Memory B cell (primary cell): ENCODE measurements around the gene ATXN1.
"Not testable (repeated sequence)": the region's sequence is repeated elsewhere in the genome, so short reads cannot be mapped to it uniquely, and the experiment has no call there.

Experiments
- ATAC-seq: fragments of 150-1000 bp; cut with Tn5 transposase; 2 replicates; pipeline ENCODE4 v1.10.0; 2021; ENCODE audit warnings: low read depth, mild to moderate bottlenecking, moderate library complexity
- DNase-seq, 2 donors: peaks; one replicate each; pipeline ENCODE4 v3.0.0; 2022; ENCODE audit warnings: low spot score in 2 of 2
- H3K27ac Mint-ChIP-seq: one replicate; pipeline ENCODE4 v1.8.0; 2022; ENCODE audit warnings: mild to moderate bottlenecking, moderate library complexity, mixed read lengths
- H3K27me3 Mint-ChIP-seq: one replicate; pipeline ENCODE4 v1.8.0; 2022; ENCODE audit warnings: mixed read lengths
- H3K36me3 Mint-ChIP-seq: one replicate; pipeline ENCODE4 v1.8.0; 2022; ENCODE audit warnings: mild to moderate bottlenecking, mixed read lengths
- H3K4me1 Mint-ChIP-seq: one replicate; pipeline ENCODE4 v1.8.0; 2022; ENCODE audit warnings: mixed read lengths
- H3K4me3 Mint-ChIP-seq: one replicate; pipeline ENCODE4 v1.8.0; 2022; ENCODE audit warnings: mild to moderate bottlenecking, moderate library complexity, mixed read lengths
- H3K9me3 Mint-ChIP-seq: one replicate; pipeline ENCODE4 v1.8.0; 2022; ENCODE audit warnings: mixed read lengths

ATXN1 gene

DNA sequence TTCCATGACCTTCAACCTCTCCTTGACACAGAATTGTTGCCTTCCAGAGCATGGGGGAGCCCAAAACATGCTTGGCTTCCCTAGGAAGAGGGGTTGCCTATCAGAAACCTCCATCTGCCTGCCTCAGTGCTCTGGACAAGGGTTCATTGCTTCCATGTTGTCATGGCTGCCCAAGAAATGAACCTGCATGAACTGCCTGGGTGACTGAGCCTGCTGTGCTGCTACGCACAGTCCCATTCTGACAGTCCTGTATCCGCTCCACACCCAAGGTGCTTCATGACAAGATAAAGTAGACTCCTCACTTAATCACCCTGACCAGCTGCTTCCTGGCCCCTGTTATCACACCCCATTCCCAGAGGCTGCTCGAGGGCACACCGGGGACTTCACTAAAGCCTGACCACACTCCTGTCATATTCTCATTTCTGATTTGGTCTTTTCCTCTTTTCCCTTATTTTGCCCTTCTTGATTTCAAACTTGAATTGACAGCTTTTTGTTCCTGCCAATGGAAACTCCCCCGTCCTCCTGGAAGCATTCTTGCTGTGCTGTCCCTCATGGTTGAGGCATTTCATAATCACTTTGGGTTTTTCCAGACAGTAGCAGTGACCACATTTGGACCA is 491.0 kb downstream of the ATXN1 start:
- Mint-ChIP-seq H3K27me3 (peaks cover 5% of the 10 kb centered on the region), H3K27ac (no peak overlapping the region), H3K4me1 (peaks cover 7% of the 10 kb centered on the region), H3K9me3 (no peaks in the 10 kb centered on the region), H3K36me3 (no peaks in the 10 kb centered on the region), H3K4me3 (no peak overlapping the region)
- ATAC-seq: no peak
- no peak for DNase-seq

DNA sequence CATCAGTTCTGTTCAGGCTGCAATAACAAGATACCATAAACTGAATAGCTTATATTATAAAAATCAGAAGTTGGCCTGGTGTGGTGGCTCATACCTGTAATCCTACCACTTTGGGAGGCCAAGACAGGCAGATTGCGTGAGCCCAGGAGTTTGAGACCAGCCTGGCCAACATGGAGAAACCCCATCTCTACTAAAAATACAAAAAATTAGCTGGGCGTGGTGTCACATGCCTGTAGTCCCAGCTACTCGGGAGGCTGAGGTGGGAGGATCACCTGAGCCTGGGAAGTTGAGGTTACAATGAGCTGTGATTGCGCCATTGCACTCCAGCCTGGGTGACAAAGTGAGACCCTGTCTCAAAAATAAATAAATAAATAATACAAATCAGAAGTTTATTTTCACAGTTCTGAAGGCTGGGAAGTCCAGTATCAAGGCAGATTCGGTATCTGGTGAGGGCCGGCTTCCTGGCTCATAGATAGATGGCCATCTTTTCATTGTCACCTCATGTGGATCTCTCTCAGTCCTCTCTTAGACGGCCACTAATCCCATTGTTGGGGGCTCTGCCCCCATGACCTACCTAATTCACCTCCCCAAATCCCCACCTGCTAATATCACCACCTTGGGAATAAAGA is 491.7 kb downstream of the ATXN1 start:
- not testable (repeated sequence) for H3K9me3 Mint-ChIP-seq, DNase-seq, H3K4me3 Mint-ChIP-seq, H3K27ac Mint-ChIP-seq, H3K4me1 Mint-ChIP-seq, H3K27me3 Mint-ChIP-seq, ATAC-seq, H3K36me3 Mint-ChIP-seq

DNA sequence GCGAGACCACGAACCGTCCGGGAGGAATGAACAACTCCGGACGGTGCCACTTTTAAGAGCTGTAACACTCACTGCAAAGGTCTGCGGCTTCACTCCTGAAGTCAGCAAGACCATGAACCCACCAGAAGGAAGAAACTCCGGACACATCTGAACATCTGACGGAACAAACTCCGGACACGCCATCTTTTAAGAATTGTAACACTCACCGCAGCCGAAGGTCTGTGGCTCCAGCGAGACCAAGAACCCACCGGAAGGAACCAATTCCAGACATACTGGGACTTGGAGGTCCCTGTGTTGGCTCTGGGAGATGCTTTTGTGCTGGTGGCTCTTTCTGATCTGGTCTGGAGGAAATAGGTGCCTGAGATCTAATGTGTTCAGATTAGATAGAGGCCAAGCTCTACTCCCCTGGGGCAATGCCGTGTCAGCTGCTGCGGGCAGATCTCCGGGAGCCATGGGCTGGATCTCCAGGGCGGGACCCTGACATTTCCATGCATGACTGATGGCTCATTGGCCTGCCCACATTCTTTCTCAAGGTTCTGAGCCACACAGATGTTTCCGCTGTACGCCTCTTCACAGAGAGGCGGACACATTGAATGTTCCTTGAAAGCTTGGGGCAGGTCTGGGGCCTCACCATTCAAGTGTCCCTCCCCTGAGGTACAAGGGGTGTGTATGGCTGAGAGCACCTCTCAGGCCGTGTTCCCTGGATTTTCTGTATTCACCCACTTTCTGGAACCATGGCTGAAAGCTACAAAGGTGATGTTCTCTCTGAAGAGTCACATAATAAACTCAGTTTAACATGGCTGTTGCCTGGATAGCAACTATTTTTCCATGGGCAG is 493.6 kb downstream of the ATXN1 start:
- no peak overlapping the region for H3K27ac Mint-ChIP-seq
- H3K4me3 Mint-ChIP-seq: no peak overlapping the region
- no peak for DNase-seq

DNA sequence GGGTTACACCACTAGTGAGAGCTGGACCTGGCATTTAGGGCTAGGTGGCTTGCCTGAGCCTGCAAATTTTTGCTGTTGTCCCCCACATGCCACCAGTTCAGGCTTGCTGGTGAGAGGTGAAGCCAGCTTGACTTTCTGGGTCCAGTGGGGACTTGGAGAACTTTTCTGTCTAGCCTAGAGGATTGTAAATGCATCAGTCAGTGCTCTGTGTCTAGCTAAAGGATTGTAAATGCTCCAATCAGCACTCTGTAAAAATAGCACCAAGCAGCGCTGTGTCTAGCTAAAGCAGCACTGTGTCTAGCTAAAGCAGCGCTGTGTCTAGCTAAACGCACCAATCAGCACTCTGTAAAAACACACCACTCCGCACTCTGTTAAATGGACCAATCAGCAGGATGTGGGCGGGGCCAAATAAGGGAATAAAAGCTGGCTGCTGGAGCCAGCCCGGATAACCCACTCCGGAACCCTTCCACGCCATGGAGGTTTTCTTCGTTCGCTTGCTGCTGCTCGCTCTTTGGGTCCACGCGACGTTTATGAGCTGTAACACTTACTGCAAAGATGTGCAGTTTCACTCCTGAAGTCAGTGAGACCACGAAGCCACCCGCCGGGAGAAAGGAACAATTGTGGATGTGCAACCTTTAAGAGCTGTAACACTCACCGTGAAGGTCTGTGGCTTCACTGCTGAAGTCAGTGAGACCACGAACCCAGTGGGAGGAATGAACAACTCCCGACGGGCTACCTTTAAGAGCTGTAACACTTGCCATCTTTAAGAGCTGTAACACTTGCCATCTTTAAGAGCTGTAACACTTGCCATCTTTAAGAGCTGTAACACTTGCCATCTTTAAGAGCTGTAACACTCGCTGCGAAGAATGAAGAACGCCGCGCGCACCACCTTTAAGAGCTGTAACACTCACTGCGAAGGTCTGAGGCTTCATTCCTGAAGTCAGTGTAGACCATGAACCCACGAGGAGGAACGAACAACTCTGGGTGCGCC is 495.6 kb downstream of the ATXN1 start:
- DNase-seq: no peak
- Mint-ChIP-seq H3K36me3 (no peaks in the 10 kb centered on the region), H3K4me1 (no peaks in the 10 kb centered on the region), H3K27me3 (peaks cover 9% of the 10 kb centered on the region), H3K27ac (no peak overlapping the region), H3K4me3 (no peak overlapping the region), H3K9me3 (no peaks in the 10 kb centered on the region)
- no peak for ATAC-seq

More for the DNA sequence above, 493.6 kb downstream of the ATXN1 start:
- no peaks in the 10 kb centered on the region for H3K9me3 Mint-ChIP-seq
- ATAC-seq: peak; percentile 79
- H3K36me3 Mint-ChIP-seq: no peaks in the 10 kb centered on the region
- no peaks in the 10 kb centered on the region for H3K4me1 Mint-ChIP-seq
- peaks cover 9% of the 10 kb centered on the region for H3K27me3 Mint-ChIP-seq

DNA sequence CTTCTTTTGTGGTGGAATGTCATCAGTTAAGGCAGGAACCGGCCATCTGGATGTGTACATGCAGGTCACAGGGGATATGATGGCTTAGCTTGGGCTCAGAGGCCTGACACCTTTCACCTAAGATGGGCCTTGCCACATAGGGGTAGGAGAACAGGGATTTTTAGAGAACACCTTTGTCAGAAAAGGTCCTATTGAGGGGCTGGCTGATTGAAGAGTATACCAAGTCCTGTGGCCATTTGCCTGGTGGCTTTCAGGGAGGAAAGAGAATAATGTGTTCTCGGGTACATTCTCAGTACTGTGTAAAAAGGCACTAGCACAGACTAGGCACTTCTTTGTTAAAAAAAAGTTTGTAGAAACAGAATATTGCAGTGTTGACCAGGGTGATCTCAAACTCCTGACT is 496.5 kb downstream of the ATXN1 start:
- H3K27ac Mint-ChIP-seq: no peak overlapping the region
- H3K4me1 Mint-ChIP-seq: no peaks in the 10 kb centered on the region
- peaks cover 8% of the 10 kb centered on the region for H3K27me3 Mint-ChIP-seq
- ATAC-seq (no peak), DNase-seq (no peak)
- H3K4me3 Mint-ChIP-seq: no peak overlapping the region
- no peaks in the 10 kb centered on the region for H3K9me3 Mint-ChIP-seq
- no peaks in the 10 kb centered on the region for H3K36me3 Mint-ChIP-seq

DNA sequence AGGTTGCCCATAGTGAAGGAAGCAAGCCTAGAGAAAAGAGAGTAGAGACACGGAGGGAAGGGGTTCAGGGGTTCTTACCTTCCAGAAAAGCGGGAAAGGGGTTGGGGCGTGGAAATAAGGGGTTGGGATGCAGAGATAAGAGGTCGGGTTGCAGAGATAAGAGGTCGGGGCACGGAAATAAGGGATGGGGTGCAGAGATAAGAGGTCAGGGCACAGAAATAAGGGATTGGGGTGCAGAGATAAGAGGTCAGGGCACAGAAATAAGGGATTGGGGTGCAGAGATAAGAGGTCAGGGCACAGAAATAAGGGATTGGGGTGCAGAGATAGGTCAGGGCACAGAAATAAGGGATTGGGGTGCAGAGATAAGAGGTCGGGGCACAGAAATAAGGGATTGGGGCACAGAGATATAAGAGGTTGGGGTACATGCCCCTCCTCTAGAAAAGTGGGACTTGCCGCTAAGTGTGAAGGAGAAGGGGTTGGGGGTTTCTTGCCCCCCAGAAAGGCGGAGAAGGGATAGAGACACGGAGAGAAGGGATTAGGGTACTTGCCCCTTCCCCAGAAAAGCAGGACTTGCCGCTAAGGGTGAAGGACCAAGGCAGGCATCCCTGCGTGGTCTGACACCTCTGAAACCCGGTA is 497.7 kb downstream of the ATXN1 start:
- H3K36me3 Mint-ChIP-seq, H3K4me3 Mint-ChIP-seq, ATAC-seq, H3K27me3 Mint-ChIP-seq, DNase-seq, H3K4me1 Mint-ChIP-seq, H3K9me3 Mint-ChIP-seq, H3K27ac Mint-ChIP-seq: not testable (repeated sequence)

DNA sequence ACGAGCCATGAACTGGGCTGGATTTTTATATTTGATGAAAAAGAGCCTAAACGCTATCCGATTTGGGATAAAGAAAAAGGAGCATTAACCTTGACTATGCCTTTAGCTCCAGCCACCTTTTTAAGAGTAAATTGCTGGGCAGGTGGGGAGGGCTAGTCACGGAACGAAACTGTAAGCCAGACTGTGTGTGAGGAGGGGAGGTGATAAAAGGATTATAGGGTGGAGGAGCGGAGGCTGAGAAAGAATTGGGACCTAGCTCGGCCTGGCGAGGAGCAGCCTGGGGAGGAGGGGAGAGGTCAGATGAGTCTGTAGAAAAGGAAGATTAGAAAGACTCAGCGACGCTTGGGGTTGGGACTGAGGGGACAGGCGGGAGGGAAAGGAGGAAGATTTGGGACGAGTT is 498.5 kb downstream of the ATXN1 start:
- not testable (repeated sequence) for H3K9me3 Mint-ChIP-seq, H3K27me3 Mint-ChIP-seq, H3K27ac Mint-ChIP-seq, ATAC-seq, H3K4me1 Mint-ChIP-seq, H3K36me3 Mint-ChIP-seq, H3K4me3 Mint-ChIP-seq, DNase-seq

DNA sequence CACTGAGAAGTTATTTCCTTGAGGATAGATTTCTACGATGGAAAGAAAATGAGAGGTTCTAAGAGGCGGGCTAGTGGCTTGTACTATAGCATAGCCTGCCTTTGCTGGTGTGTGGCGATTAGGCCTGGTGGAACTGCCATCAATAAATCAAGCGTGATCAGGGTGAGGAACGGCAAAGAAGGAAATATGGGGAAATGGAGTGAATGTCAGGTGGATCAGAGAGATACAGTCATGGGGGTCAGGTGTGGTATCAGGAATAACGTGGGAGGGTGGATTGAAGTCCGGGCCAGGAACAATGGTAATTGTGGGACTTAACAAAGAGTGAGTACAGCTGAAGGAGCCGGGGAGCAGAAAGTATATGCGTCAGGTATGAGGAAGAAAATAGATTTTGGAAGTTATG is 500.7 kb downstream of the ATXN1 start:
- not testable (repeated sequence) for H3K9me3 Mint-ChIP-seq, H3K4me1 Mint-ChIP-seq, H3K27ac Mint-ChIP-seq, ATAC-seq, H3K36me3 Mint-ChIP-seq, H3K4me3 Mint-ChIP-seq, DNase-seq, H3K27me3 Mint-ChIP-seq

DNA sequence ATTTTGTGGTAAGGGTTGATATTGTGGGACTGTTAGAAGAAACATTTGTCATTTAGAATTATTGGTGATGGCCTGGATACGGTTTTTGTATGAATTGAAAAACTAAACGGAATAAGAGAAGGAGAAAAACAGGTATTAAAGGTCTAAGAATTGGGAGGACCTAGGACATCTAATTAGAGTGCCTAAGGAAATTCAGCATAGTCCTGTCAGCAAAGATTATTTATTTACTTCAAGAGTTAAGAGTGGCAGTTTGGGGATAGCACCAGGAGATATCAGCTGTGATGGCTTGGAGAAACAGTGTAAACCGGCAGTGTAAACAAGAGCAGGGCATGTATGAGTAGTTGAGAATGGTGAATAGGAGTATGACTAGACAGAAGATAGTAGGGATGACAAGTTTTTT is 501.7 kb downstream of the ATXN1 start:
- not testable (repeated sequence) for H3K27ac Mint-ChIP-seq, H3K36me3 Mint-ChIP-seq, ATAC-seq, H3K9me3 Mint-ChIP-seq, H3K4me1 Mint-ChIP-seq, DNase-seq, H3K4me3 Mint-ChIP-seq, H3K27me3 Mint-ChIP-seq

DNA sequence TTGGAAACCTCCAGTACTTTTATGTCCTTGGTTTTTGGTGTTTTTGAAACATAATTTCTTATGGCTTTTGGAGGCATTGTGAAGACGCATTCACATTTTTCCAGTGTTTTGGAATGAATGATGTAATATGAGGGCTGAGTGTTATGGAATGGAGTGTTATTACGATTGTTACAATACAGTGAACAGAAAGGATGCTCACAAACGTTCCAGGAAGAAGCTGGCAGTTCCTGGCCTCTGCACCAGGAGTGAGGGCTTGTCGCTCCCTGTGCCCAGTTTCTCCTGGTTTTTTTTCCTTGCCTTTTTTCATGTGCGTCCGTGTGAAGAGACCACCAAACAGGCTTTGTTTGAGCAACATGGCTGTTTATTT is 502.6 kb downstream of the ATXN1 start:
- H3K27ac Mint-ChIP-seq: no peak overlapping the region

DNA sequence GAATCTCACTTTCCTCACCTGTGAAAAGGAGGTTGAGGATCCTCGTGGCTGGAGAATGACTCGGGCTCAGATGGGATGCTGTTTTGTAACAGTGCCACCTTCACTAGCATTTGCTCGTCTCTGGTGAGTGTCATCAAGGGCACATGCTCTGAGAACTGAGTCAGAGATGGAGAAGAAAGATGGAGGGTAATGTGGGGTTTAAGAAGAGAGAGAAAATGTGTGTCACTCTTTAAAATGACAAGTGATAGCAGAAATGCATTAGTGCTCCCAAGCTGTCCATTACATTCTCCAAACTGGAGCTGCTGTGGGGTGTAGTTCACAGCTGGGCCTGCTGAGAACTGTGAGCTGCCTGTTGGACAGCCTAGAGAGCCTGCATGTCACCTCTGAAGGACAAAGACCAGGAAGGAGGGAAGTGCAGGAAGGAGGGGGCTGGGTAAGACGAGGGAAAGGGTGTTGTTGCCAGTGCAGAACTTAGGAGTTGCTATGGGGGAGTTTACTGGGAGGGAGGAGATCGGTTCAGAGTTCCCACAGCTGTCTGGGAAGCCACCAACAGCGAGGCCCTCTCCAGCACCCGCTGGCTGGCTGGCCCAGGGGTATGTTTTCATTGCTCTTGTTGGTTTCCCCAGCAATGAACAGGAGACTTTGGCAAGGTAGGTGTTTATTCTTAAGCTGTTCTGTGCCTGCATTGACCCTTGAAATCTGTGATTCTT is 503.1 kb downstream of the ATXN1 start:
- Mint-ChIP-seq H3K9me3 (peaks cover 1% of the 10 kb centered on the region), H3K4me3 (no peak overlapping the region), H3K27me3 (peaks cover 7% of the 10 kb centered on the region), H3K36me3 (no peaks in the 10 kb centered on the region), H3K27ac (no peak overlapping the region), H3K4me1 (no peaks in the 10 kb centered on the region)
- DNase-seq: no peak
- ATAC-seq: no peak

More for the DNA sequence above, 502.6 kb downstream of the ATXN1 start:
- H3K4me3 Mint-ChIP-seq: no peak overlapping the region
- DNase-seq (no peak), ATAC-seq (no peak)
- peaks cover 1% of the 10 kb centered on the region for H3K9me3 Mint-ChIP-seq
- no peaks in the 10 kb centered on the region for H3K36me3 Mint-ChIP-seq
- no peaks in the 10 kb centered on the region for H3K4me1 Mint-ChIP-seq
- H3K27me3 Mint-ChIP-seq: peaks cover 12% of the 10 kb centered on the region

DNA sequence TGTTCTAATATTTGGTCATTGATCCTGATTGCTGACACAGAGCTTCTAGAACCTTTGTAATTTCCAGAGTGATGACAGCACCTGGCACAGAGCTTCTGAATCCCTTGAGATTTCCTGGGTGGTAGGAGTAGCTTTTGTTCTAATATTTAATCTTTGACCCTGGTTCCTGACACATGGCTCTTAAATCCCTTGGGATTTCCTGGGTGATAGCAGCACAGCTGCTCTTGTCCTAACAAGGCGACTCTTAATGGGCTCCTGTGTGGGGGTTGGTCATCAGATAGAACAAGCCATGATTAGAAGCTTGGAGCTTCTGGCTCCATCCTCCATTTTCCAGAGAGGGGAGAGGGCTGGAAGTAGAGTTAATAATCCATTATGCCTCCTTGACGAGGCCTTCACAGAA is 504.5 kb downstream of the ATXN1 start:
- no peaks in the 10 kb centered on the region for H3K4me1 Mint-ChIP-seq

DNA sequence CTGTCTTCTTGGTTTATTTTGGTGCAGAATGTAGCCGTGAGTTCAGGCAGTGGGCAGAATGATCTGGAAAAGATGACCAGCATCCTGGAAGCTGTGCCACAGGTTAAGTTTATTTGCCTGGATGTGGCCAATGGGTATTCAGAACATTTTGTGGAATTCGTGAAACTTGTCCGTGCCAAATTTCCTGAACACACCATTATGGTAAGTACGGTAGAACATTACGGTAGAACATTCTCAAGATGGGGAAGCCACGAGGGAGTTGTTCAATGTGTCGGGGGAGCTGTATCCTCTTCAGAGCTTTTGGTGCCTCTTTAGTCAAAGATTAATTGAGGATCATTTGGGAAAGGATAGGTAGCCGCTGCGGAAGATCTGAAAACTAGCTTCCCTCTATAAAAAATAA is 506.7 kb downstream of the ATXN1 start:
- no peaks in the 10 kb centered on the region for H3K36me3 Mint-ChIP-seq
- no peak overlapping the region for H3K4me3 Mint-ChIP-seq
- no peak overlapping the region for H3K27ac Mint-ChIP-seq
- H3K9me3 Mint-ChIP-seq: peaks cover 1% of the 10 kb centered on the region
- ATAC-seq (no peak), DNase-seq (no peak)
- H3K27me3 Mint-ChIP-seq: peaks cover 5% of the 10 kb centered on the region
- no peaks in the 10 kb centered on the region for H3K4me1 Mint-ChIP-seq

More for the DNA sequence above, 504.5 kb downstream of the ATXN1 start:
- Mint-ChIP-seq H3K27me3 (peaks cover 5% of the 10 kb centered on the region), H3K4me3 (no peak overlapping the region), H3K36me3 (no peaks in the 10 kb centered on the region), H3K27ac (no peak overlapping the region), H3K9me3 (peaks cover 1% of the 10 kb centered on the region)
- DNase-seq (no peak), ATAC-seq (no peak)
